ENCODE data around the gene CEP70. TPM values are rescaled to one million over a fixed set of nuclear protein-coding genes. Genes with fewer than 3 reads are reported as not detected.
A peak's percentile ranks its signal among the peaks of the same experiment; 100 is the strongest.

CEP70 gene, protein sequence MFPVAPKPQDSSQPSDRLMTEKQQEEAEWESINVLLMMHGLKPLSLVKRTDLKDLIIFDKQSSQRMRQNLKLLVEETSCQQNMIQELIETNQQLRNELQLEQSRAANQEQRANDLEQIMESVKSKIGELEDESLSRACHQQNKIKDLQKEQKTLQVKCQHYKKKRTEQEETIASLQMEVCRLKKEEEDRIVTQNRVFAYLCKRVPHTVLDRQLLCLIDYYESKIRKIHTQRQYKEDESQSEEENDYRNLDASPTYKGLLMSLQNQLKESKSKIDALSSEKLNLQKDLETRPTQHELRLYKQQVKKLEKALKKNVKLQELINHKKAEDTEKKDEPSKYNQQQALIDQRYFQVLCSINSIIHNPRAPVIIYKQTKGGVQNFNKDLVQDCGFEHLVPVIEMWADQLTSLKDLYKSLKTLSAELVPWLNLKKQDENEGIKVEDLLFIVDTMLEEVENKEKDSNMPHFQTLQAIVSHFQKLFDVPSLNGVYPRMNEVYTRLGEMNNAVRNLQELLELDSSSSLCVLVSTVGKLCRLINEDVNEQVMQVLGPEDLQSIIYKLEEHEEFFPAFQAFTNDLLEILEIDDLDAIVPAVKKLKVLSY
- polyA plus RNA-seq (3.8 to 11.4 TPM (median 6.2 TPM) in 3 replicates), polyA minus RNA-seq (0.46 to 9.0 TPM (median 1.1 TPM) in 3 replicates)
- 7.4 TPM for polyA plus RNA-seq (2011; ENCODE audit: low read depth)
- 3.5 and 5.8 TPM in 2 replicates for polyA plus RNA-seq (2011; cell fraction: cytosol; rRNA removed)
- 3.0 and 4.6 TPM in 2 replicates for polyA plus RNA-seq (2011; cell fraction: nucleus; rRNA removed)
- polyA plus RNA-seq (2012; ENCODE audit: low replicate concordance): 4.0 and 7.6 TPM in 2 replicates
- 9.4 TPM for polyA minus RNA-seq (2011; cell fraction: cytosol; rRNA and poly(A)+ RNA removed)
- polyA minus RNA-seq (2011; cell fraction: nucleus; rRNA and poly(A)+ RNA removed): 8.1 and 11.3 TPM in 2 replicates

DNA sequence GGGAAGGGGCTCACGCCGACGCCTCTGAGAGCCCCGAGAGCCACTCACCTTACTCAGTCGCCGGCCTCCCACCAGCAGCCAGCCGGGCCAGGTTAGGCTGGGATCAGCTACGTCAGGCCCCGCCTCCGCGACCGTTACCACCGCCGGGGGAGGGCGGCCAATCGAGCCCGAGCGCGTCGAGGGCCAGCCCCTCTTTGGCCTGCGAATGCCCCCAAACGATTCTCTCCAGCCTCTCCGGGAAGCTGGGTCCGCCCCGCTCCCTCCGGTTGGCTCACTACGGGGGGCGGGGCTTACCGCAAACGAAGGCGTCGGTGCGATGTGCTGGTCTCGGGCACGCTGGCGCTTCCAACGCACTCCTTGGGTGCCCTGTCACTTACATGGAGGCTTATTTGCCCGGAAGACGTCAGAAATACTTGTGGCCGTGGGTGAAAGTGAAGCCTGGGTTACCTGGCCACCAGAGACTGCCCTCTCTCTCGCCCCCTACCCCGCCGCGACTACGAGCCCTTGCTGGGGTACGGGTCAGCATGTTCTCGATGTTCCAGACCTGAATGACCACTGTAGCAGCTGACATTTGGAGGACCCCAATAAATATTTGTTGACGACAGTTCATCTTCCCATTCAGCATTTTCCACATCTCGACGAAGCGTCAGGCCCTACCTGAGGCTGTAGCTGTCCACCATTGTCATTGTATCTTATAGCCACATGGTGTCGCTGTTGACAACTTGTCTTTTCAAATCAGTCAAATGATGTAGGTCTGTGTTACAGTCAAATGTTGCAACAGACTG is at the start of gene CEP70:
Gene CEP70 (minus strand): TSS at position 111 of the 785 bp plus-strand sequence. CDS start 21,333 bp downstream, outside the sequence.
- H3K4me2 ChIP-seq (ENCODE audit: control insufficient read depth, extremely low read depth, insufficient read depth, low read depth, low read length): peak within 1 kb of the TSS; percentile 91
- no peaks in the 10 kb centered on the region for H3K9me1 ChIP-seq (ENCODE audit: control insufficient read depth, extremely low read depth, insufficient read depth, low read length)
- DNase-seq (ENCODE audit: low read depth, low spot score): peak; percentile 59
- no peaks in the 10 kb centered on the region for H3K9me3 ChIP-seq (ENCODE audit: control insufficient read depth, low read depth, low read length)
- peak; percentile 95 for FAIRE-seq
- H2AFZ ChIP-seq (ENCODE audit: control insufficient read depth, low read length): peak within 1 kb of the TSS; percentile 99
- no peaks in the 10 kb centered on the region for H3K27me3 ChIP-seq (ENCODE audit: control insufficient read depth, extremely low read depth, insufficient read depth, low read length)
- peak within 1 kb of the TSS; percentile 90 for H3K27ac ChIP-seq (ENCODE audit: control insufficient read depth, insufficient read depth, low read length)
- dilution Hi-C loops (cut with MboI; ENCODE audit: extremely low pct_ligation_motif_present, low sequenced_read_pairs): no loop called here
- peaks cover 5% of the 10 kb centered on the region for H3K4me1 ChIP-seq (ENCODE audit: control insufficient read depth, extremely low read depth, insufficient read depth, low read length)
- H3K4me3 ChIP-seq (ENCODE audit: control insufficient read depth in 2 of 3, extremely low read depth in 1 of 3, insufficient read depth in 2 of 3, low read depth in 1 of 3, low read length in 3 of 3): peak within 1 kb of the TSS; percentile 64 to 95 (median 77)
- no peaks in the 10 kb centered on the region for H3K79me2 ChIP-seq (ENCODE audit: control insufficient read depth, insufficient read depth, low read length)
- H4K20me1 ChIP-seq (ENCODE audit: control insufficient read depth, extremely low read depth, insufficient read depth, low read length): no peaks in the 10 kb centered on the region
- peak within 1 kb of the TSS; percentile 92 for H3K9ac ChIP-seq (ENCODE audit: control insufficient read depth, extremely low read depth, insufficient read depth, low read length)
- TF ChIP-seq EZH2 (IDR thresholded peaks at IDR 0.05; ENCODE audit: low read length): no peak
- TF ChIP-seq, protein P1, sequence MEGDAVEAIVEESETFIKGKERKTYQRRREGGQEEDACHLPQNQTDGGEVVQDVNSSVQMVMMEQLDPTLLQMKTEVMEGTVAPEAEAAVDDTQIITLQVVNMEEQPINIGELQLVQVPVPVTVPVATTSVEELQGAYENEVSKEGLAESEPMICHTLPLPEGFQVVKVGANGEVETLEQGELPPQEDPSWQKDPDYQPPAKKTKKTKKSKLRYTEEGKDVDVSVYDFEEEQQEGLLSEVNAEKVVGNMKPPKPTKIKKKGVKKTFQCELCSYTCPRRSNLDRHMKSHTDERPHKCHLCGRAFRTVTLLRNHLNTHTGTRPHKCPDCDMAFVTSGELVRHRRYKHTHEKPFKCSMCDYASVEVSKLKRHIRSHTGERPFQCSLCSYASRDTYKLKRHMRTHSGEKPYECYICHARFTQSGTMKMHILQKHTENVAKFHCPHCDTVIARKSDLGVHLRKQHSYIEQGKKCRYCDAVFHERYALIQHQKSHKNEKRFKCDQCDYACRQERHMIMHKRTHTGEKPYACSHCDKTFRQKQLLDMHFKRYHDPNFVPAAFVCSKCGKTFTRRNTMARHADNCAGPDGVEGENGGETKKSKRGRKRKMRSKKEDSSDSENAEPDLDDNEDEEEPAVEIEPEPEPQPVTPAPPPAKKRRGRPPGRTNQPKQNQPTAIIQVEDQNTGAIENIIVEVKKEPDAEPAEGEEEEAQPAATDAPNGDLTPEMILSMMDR (optimal IDR thresholded peaks at IDR 0.05 in 1 of 3, IDR thresholded peaks at IDR 0.05 in 1 of 3, conservative IDR thresholded peaks at IDR 0.05 in 1 of 3; ENCODE audit: extremely low read depth in 1 of 3, insufficient read depth in 2 of 3, low read length in 3 of 3): peak; percentile 73 to 91 (median 90)
- no peaks in the 10 kb centered on the region for H3K36me3 ChIP-seq (ENCODE audit: control insufficient read depth in 2 of 2, extremely low read depth in 1 of 2, insufficient read depth in 2 of 2, low read length in 2 of 2)

DNA sequence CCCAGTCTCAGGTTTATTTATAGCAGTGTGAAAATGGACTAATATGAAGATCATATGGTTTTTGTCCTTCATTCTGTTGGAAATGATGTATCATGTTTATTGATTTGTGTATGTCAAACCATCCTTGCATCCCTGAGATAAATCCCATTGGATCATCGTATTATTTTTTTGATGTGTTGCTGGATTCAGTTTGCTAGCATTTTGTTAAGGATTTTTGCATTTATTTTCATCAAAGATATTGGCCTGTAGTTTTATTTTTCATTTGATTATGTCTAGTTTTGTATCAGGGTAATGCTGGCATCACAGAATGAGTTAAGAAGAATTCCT is 48.8 kb upstream of the CEP70 start:
- Histone ChIP-seq H3K4me3 (ENCODE audit: control insufficient read depth in 2 of 3, extremely low read depth in 1 of 3, insufficient read depth in 2 of 3, low read depth in 1 of 3, low read length in 3 of 3) (no peak overlapping the region), H3K9ac (ENCODE audit: control insufficient read depth, extremely low read depth, insufficient read depth, low read length) (no peak overlapping the region), H2AFZ (ENCODE audit: control insufficient read depth, low read length) (no peak overlapping the region), H3K36me3 (ENCODE audit: control insufficient read depth in 2 of 2, extremely low read depth in 1 of 2, insufficient read depth in 2 of 2, low read length in 2 of 2) (no peaks in the 10 kb centered on the region), H3K79me2 (ENCODE audit: control insufficient read depth, insufficient read depth, low read length) (no peaks in the 10 kb centered on the region), H3K9me3 (ENCODE audit: control insufficient read depth, low read depth, low read length) (no peaks in the 10 kb centered on the region), H3K9me1 (ENCODE audit: control insufficient read depth, extremely low read depth, insufficient read depth, low read length) (no peaks in the 10 kb centered on the region), H3K27ac (ENCODE audit: control insufficient read depth, insufficient read depth, low read length) (no peak overlapping the region), H4K20me1 (ENCODE audit: control insufficient read depth, extremely low read depth, insufficient read depth, low read length) (no peaks in the 10 kb centered on the region), H3K27me3 (ENCODE audit: control insufficient read depth, extremely low read depth, insufficient read depth, low read length) (no peaks in the 10 kb centered on the region), H3K4me2 (ENCODE audit: control insufficient read depth, extremely low read depth, insufficient read depth, low read depth, low read length) (no peak overlapping the region), H3K4me1 (ENCODE audit: control insufficient read depth, extremely low read depth, insufficient read depth, low read length) (no peaks in the 10 kb centered on the region)
- no peak for TF ChIP-seq EZH2 (IDR thresholded peaks at IDR 0.05; ENCODE audit: low read length)
- TF ChIP-seq, protein P1 (optimal IDR thresholded peaks at IDR 0.05 in 1 of 3, IDR thresholded peaks at IDR 0.05 in 1 of 3, conservative IDR thresholded peaks at IDR 0.05 in 1 of 3; ENCODE audit: extremely low read depth in 1 of 3, insufficient read depth in 2 of 3, low read length in 3 of 3): no peak
- DNase-seq (ENCODE audit: low read depth, low spot score) (no peak), FAIRE-seq (no peak)
- dilution Hi-C loops (cut with MboI; ENCODE audit: extremely low pct_ligation_motif_present, low sequenced_read_pairs): no loop called here
